PFSK-1 (cell line): ENCODE measurements around the gene SUSD6.

ENCODE experiments used
- FOXP2 ChIP-seq: optimal IDR thresholded peaks from 2 replicates; pipeline ENCODE3; 2011; ENCODE audit warnings: borderline replicate concordance, control low read depth, inconsistent platforms; ENCODE audit not compliant: insufficient read depth; ENCODE audit errors: extremely low read length, extremely low read depth
- POLR2AphosphoS5 ChIP-seq: IDR thresholded peaks from 2 replicates; pipeline ENCODE4 v1.6.1; 2012; ENCODE audit warnings: low read depth, mild to moderate bottlenecking, control low read depth, low read length, moderate library complexity
- SIN3A ChIP-seq: IDR thresholded peaks from 2 replicates; pipeline ENCODE4 v1.6.1; 2012; ENCODE audit warnings: mild to moderate bottlenecking, low read length, moderate library complexity, borderline replicate concordance; ENCODE audit not compliant: insufficient read depth
- TAF1 ChIP-seq: IDR thresholded peaks from 2 replicates; pipeline ENCODE4 v1.6.1; 2012; ENCODE audit warnings: low read length, control low read depth, borderline replicate concordance; ENCODE audit not compliant: insufficient read depth
- TF ChIP-seq, protein P1 (sequence below), 2 experiments: IDR thresholded peaks; 2 replicates each; pipeline versions ENCODE4 v1.6.1 to v1.8.0; 2011 to 2012; ENCODE audit warnings: low read depth in 2 of 2, low read length in 2 of 2, control low read depth in 1 of 2, inconsistent platforms in 1 of 2, mild to moderate bottlenecking in 1 of 2, moderate library complexity in 1 of 2; ENCODE audit not compliant: insufficient read depth in 1 of 2

The SUSD6 gene

DNA sequence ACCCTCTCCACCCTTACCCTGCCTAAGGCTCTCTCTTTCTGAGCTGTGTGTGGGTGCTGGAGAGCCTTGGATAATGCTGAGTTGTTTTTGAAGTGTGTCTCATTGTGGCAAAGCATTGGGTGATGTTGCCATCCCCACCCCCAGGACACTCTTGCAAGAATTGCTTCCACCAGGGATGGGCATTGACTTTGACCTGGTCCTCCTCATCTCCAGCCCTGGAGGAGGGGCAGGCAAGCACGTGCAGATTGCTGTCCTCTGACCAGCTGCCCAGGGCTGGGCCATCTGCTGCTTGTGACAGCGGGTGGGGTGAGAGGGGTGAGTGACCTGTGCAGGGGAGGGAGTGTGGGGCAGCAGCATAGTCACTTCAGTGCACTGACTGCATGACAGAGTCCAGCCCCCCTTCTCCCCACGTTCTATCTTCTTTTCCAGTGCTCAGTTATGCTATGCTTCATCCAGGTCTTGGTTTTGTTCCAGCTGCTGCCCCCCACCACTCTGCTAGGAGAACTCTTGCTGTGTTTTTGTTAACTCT is 26.2 kb downstream of the SUSD6 start:
- TF ChIP-seq FOXP2 (no peak), TAF1 (no peak), SIN3A (no peak), POLR2AphosphoS5 (no peak)
- TF ChIP-seq, protein P1, sequence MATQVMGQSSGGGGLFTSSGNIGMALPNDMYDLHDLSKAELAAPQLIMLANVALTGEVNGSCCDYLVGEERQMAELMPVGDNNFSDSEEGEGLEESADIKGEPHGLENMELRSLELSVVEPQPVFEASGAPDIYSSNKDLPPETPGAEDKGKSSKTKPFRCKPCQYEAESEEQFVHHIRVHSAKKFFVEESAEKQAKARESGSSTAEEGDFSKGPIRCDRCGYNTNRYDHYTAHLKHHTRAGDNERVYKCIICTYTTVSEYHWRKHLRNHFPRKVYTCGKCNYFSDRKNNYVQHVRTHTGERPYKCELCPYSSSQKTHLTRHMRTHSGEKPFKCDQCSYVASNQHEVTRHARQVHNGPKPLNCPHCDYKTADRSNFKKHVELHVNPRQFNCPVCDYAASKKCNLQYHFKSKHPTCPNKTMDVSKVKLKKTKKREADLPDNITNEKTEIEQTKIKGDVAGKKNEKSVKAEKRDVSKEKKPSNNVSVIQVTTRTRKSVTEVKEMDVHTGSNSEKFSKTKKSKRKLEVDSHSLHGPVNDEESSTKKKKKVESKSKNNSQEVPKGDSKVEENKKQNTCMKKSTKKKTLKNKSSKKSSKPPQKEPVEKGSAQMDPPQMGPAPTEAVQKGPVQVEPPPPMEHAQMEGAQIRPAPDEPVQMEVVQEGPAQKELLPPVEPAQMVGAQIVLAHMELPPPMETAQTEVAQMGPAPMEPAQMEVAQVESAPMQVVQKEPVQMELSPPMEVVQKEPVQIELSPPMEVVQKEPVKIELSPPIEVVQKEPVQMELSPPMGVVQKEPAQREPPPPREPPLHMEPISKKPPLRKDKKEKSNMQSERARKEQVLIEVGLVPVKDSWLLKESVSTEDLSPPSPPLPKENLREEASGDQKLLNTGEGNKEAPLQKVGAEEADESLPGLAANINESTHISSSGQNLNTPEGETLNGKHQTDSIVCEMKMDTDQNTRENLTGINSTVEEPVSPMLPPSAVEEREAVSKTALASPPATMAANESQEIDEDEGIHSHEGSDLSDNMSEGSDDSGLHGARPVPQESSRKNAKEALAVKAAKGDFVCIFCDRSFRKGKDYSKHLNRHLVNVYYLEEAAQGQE (IDR thresholded peaks at IDR 0.05; ENCODE audit: insufficient read depth in 1 of 2, low read depth in 2 of 2, low read length in 2 of 2), result no peak

DNA sequence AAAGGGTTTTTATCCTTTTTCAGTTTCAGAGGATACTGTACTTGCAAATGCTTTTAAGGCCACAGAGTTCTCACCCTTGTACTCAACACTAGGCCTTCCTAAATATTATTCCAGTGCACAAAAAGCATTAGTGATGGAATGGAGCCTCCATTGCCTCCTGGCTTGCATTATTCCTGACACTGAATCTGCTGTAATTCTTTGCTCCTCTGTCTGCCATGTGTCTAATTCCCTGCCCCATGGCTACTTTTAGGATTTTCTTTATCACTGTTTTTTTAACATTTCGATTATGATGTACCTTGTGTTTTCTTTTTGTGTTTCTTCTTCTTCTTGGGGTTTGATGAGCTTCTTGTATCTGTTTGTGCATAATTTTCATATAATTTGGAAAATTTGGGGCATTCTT is 29.5 kb downstream of the SUSD6 start:
- TF ChIP-seq FOXP2 (no peak), POLR2AphosphoS5 (no peak), TAF1 (no peak), SIN3A (no peak)
- TF ChIP-seq, protein P1 (IDR thresholded peaks at IDR 0.05; ENCODE audit: insufficient read depth in 1 of 2, low read depth in 2 of 2, low read length in 2 of 2), result no peak

DNA sequence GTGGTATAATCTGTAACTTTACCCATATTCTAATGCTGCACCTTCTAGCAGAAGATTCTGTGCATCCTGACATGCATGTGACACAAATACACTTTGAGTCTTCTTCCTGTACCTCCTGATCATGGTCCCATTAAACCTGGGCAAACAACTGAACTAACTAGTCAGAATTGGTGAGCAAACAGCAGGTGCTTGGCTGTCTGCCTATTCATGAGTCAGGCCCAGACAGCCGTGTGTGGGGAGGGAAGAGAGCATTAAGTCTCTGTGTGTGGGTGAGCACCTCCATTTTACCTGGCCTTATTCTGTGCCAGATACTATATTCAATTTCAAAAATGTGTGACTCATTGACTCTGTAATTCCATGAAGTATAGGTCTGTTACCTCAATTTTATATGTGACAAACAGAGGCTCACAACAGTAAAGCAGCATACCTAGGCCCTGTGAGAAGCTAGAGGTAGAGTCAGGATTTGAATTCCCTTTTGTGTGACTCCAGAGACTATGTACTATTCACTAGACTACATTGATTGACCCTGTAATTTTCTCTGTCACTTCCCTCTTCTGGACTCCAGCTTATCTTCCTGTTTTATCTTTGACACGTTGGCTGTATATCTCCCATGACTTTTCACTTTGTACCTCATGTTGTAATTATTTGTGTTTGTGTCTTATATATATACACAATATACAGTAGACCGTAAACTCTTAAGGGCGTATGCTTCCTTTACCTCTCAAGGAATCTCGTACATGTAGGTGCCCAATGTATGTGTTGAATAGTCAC is 32.2 kb downstream of the SUSD6 start:
- no peak for TF ChIP-seq POLR2AphosphoS5
- no peak for TF ChIP-seq SIN3A
- no peak for TF ChIP-seq FOXP2

DNA sequence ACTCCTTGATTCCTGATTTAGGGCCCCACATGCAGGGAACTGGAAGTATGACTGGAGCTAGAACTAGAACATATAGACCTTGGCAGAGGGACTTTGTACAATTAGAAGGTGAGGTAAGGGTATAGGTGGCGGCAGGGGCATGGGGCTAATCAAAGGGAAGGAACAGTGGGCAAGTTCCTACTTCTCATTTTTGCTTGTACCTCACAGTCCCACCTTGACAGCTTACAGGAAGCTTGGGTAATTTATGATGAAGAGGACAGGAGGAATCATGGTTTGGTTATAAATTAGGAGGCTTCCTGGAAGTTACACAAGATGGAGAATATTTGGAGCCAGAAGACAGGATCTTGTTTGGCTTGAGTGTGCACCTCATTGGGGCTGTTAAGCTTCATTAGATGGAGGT is 33.4 kb downstream of the SUSD6 start:
- TF ChIP-seq, protein P1 (IDR thresholded peaks at IDR 0.05; ENCODE audit: insufficient read depth in 1 of 2, low read depth in 2 of 2, low read length in 2 of 2), result no peak
- TF ChIP-seq TAF1 (no peak), FOXP2 (no peak), POLR2AphosphoS5 (no peak), SIN3A (no peak)

DNA sequence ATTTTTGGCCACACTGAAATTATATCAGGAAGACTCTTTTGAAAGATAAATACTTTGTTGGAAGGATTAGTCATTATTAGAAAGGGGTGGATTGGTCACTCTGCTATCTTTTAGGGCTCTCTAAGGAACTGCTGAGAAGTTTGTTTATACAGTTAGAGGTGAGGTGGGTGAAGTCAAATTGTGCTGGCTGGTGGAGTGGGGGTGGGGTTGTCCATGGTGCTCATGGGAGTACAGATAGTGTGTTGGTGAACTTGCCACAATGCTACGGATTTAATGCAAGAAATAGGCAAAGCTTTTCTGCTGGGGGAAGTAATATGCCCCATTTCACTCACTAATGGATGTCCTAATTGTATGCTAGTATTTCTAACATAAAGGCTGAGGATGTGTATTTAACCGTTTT is 35.8 kb downstream of the SUSD6 start:
- TF ChIP-seq TAF1 (no peak), FOXP2 (no peak), POLR2AphosphoS5 (no peak), SIN3A (no peak)
- TF ChIP-seq, protein P1 (IDR thresholded peaks at IDR 0.05; ENCODE audit: insufficient read depth in 1 of 2, low read depth in 2 of 2, low read length in 2 of 2), result no peak
